ENCODE data around the gene IRAK2.

Gene IRAK2

GRCh38 chr3:10284496-10284895, 119.8 kb downstream of the IRAK2 start:
- no peak for DNase-seq (ENCODE audit: low read depth in 2 of 2)

DNA sequence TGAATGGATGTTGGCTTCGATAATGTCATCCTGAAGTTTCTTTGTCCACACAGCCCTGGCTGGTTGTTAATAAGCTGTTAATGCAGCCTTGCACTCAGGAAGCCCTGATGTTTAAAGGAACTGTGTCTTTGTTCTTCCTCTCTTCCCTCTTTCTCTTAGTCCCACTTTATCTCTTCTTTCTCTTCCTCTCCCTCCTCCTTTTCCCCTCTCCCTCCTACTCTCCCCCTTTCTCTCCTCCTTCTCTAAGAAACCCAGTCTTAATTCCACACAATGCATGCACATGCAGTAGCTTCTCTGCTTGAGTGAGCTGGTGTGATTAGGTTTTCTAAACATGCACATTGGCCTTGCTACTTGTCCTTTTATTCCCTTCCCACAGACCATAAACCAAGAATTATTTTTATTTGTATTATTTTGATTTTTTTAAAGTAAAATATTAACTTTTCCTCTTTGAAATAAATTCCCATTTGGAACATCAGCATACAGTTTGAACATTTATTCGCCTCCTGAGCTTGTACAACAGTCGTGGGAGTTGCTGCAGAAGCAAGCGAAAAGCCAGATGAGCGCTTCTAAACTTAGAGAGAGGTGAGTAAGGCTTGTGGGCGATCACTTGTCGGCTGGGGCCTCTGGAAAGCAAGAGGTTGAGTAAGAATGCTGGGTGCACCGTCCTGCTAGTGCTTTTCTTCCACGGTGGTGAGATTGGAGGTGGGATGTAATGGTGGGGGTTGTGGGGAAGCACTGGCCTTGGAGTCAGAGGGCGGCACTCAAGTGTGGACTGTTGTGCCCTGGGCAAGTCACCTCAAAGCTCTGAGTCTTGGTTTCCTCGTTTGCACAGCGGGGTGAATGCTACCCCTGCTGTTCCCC, 120.8 kb downstream of the IRAK2 start:
- no peak for DNase-seq (ENCODE audit: low read depth in 2 of 2)

- DNase-seq (ENCODE audit: low read depth in 2 of 2) = no peak
Observed at GRCh38 chr3:10286133-10286524, 121.4 kb downstream of the IRAK2 start.

GRCh38 chr3:10286596-10287295, 122.0 kb downstream of the IRAK2 start:
- no peak for DNase-seq (ENCODE audit: low read depth in 2 of 2)

GRCh38 chr3:10287936-10288574, 123.3 kb downstream of the IRAK2 start:
- DNase-seq (ENCODE audit: low read depth in 2 of 2) = no peak

DNA sequence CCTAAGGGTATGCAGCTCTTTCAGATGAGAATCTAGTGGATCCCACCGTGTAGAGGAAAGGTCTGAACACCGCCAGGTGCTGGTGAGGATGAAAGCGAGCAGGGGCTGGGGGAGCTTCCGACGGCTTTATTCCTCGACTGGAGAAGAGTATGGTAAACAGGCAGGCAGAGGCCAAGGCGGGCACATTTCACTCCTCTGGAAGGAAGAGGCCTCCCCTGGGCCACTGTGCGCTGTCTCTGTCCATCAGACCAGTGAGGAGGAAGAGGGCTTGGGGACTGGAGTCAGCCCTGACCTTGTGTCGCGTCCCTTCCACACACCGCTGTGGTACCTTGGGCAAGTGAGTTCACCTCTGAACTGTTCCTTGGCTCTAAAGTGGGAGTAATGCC, 123.8 kb downstream of the IRAK2 start:
- no peak for DNase-seq (ENCODE audit: low read depth in 2 of 2)

GRCh38 chr3:10289077-10289476, 124.4 kb downstream of the IRAK2 start:
- DNase-seq (ENCODE audit: low read depth in 2 of 2) = no peak

GRCh38 chr3:10289787-10290355, 125.2 kb downstream of the IRAK2 start:
- DNase-seq (ENCODE audit: low read depth in 2 of 2) = no peak

GRCh38 chr3:10290481-10291176, 125.9 kb downstream of the IRAK2 start:
- DNase-seq (ENCODE audit: low read depth in 2 of 2) = no peak

DNA sequence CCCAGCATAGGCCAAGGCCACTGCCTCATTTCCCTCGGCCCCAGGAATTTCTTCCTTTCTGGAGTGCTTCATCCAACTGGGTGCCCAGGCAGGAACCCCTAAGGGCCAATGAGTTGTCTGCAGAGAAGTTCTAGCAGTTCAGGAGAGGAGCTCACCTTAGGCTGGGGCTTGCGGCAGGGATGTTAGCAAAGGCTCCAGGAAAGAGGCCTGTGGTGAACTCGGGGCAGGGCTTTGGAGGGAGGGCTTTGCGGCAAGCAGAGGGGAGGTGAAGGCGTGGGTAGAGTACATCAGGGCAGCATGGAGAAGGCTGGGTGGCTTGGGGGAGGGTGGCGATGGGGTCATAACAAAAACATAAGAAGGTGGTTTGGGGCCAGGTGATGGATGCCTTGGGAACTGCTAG, 126.9 kb downstream of the IRAK2 start:
- DNase-seq (ENCODE audit: low read depth in 2 of 2) = no peak

GRCh38 chr3:10292505-10293419, 128.0 kb downstream of the IRAK2 start, which contains the start of gene GHRL:
GHRL (minus strand) TSS chr3:10292947; CDS start chr3:10290180, 2,767 bp downstream.
- no peak for DNase-seq (ENCODE audit: low read depth in 2 of 2)
